K562 (cell line): ENCODE data around the gene RPL10A. TPM values are rescaled to one million over a fixed set of nuclear protein-coding genes. Genes with fewer than 3 reads are reported as not detected.

ENCODE experiments used
- ESRRA ChIP-seq: fragments of 450-650 bp; IDR thresholded peaks from 2 replicates; pipeline ENCODE4 v1.6.1; 2014; ENCODE audit warnings: low read depth, mild to moderate bottlenecking, moderate library complexity, borderline replicate concordance
- GABPA ChIP-seq: fragments of 200-800 bp; sonication (Bioruptor generic); conservative IDR thresholded peaks from 2 replicates; pipeline ENCODE4 v1.6.1; 2016; ENCODE audit warnings: low read depth, missing genetic modification characterization, missing compliant biosample characterization
- HIVEP1 ChIP-seq: fragments of 250-450 bp; sonication (Bioruptor Pico); IDR thresholded peaks from 2 replicates; pipeline ENCODE4 v1.4.0; 2020; ENCODE audit warnings: mild to moderate bottlenecking
- SMARCA5 ChIP-seq: fragments of 450-650 bp; IDR thresholded peaks from 2 replicates; pipeline ENCODE4 v1.6.1; 2016
- ZNF140 ChIP-seq: fragments of 250-450 bp; sonication (Bioruptor Pico); IDR thresholded peaks from 2 replicates; pipeline ENCODE4 v1.8.0; 2021; ENCODE audit warnings: moderate library complexity, mild to moderate bottlenecking, inconsistent platforms
- ZNF384 ChIP-seq: IDR thresholded peaks from 2 replicates; pipeline ENCODE4 v1.6.1; 2012; ENCODE audit warnings: low read depth, low read length, improper control_type of control experiment
- ZNF717 ChIP-seq: fragments of 250-450 bp; sonication (Bioruptor Pico); IDR thresholded peaks from 2 replicates; pipeline ENCODE4 v1.5.0; 2021
- polyA plus RNA-seq, 8 experiments: library from polyadenylated mRNA; depleted of rRNA in 4 of 8; stranded (reverse) in 5 of 8; unstranded in 3 of 8; fragments of >200 nt; fragmentation: Nextera tagmentation in 2 of 8; fragmentation: Illumina TruSeq in 1 of 8; extraction: Ambion mirVana in 2 of 8; extraction: Trizol in 1 of 8; gene quantifications; 2 replicates each; pipeline versions ENCODE4 v1.2.1 to v1.2.3, GENCODE V29; 2011 to 2014; ENCODE audit warnings: inconsistent platforms in 1 of 8, missing spikeins in 1 of 8
- total RNA-seq, 7 experiments: library from RNA; depleted of rRNA in 6 of 7; stranded (reverse); fragments of >200 nt in 6 of 7; fragmentation: Illumina TruSeq in 2 of 7; extraction: Trizol in 2 of 7; gene quantifications; 2 replicates each; pipeline versions ENCODE4 v1.2.1 to v1.2.3, GENCODE V29; 2011 to 2021; ENCODE audit warnings: low replicate concordance in 1 of 7
- TF ChIP-seq, protein P1 (sequence below): fragments of 250-450 bp; sonication (Bioruptor Pico); IDR thresholded peaks from 2 replicates; pipeline ENCODE4 v1.8.0; 2021; ENCODE audit warnings: moderate library complexity, mild to moderate bottlenecking, inconsistent platforms
- TF ChIP-seq, protein P2 (sequence below): fragments of 200-800 bp; sonication (Bioruptor generic); IDR thresholded peaks from 2 replicates; pipeline ENCODE4 v1.6.1; 2017; ENCODE audit warnings: missing genetic modification characterization, missing compliant biosample characterization

RPL10A gene
- total and polyA plus RNA-seq, 9 of the 15 experiments (the other 6 are each of a cell fraction or from before 2014, with no cell fraction given), result 1,589 to 3,237 (median 2,116) TPM

DNA sequence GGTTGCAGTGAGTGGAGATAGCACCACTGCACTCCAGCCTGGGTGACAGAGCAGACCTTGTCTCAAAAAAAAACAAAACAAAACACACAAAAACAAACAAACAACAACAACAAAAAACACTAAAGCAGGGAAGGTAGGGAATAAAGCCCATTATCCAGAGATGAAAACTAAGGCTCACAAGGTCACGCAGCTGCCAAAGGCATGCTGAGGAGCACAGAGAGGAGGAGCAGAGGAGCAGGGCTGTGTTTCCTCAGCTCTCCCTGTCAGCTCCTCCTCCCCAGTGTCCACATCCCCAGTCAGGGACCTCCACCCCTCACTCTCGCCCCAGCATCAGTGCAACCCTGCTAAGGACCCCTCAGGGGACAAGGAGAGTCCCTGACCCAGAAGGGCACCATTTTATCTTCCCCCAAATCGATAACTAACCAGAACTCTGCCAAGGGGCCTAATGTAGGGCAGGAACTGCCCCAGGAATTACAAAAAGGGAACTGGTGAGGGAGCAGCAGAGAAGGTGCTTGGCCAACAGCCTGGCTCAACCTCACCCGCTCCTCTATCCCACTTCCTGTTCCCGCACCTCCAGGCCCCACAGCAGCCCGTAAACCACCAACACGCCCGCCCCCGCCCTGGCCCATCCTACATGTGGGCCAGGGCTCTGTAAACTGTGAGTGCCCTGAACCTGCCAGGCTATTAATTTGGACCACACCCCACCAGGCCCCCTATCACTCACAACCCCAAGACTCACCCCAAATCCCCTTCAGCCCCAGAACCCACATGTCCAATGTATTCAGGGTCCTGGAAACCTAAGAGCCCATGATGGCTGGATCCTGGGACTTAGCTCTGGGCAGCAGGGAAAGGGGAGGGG lies 19.7 kb downstream of the RPL10A start (continued):
- TF ChIP-seq ZNF384, result no peak
- TF ChIP-seq, protein P1, sequence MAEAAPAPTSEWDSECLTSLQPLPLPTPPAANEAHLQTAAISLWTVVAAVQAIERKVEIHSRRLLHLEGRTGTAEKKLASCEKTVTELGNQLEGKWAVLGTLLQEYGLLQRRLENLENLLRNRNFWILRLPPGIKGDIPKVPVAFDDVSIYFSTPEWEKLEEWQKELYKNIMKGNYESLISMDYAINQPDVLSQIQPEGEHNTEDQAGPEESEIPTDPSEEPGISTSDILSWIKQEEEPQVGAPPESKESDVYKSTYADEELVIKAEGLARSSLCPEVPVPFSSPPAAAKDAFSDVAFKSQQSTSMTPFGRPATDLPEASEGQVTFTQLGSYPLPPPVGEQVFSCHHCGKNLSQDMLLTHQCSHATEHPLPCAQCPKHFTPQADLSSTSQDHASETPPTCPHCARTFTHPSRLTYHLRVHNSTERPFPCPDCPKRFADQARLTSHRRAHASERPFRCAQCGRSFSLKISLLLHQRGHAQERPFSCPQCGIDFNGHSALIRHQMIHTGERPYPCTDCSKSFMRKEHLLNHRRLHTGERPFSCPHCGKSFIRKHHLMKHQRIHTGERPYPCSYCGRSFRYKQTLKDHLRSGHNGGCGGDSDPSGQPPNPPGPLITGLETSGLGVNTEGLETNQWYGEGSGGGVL, result no peak
- peak; percentile 84; the same call in 1 of the 2 replicates for TF ChIP-seq SMARCA5
- no peak for TF ChIP-seq ZNF717 (CRISPR knock-in tag)
- TF ChIP-seq GABPA (tag), result peak; percentile 54
- TF ChIP-seq ESRRA, result peak; percentile 99
- TF ChIP-seq HIVEP1 (CRISPR knock-in tag), result no peak
- TF ChIP-seq, protein P2, sequence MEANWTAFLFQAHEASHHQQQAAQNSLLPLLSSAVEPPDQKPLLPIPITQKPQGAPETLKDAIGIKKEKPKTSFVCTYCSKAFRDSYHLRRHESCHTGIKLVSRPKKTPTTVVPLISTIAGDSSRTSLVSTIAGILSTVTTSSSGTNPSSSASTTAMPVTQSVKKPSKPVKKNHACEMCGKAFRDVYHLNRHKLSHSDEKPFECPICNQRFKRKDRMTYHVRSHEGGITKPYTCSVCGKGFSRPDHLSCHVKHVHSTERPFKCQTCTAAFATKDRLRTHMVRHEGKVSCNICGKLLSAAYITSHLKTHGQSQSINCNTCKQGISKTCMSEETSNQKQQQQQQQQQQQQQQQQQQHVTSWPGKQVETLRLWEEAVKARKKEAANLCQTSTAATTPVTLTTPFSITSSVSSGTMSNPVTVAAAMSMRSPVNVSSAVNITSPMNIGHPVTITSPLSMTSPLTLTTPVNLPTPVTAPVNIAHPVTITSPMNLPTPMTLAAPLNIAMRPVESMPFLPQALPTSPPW (CRISPR knock-in tag), result peak; percentile 60
- no peak for TF ChIP-seq ZNF140
